HG03457 (cell line): ENCODE data around the gene MTUS2.

Source experiments
- ATAC-seq: cut with Tn5 transposase; IDR thresholded peaks from one replicate; pipeline ENCODE4 v1.9.1; 2021; ENCODE audit warnings: moderate number of reproducible peaks; ENCODE audit not compliant: unreplicated experiment

Gene MTUS2

GRCh38 chr13:28856287-28856686 is 36.1 kb downstream of the MTUS2 start:
- no peak for ATAC-seq

- no peak for ATAC-seq
Observed at GRCh38 chr13:28859069-28859468, 38.9 kb downstream of the MTUS2 start.

DNA sequence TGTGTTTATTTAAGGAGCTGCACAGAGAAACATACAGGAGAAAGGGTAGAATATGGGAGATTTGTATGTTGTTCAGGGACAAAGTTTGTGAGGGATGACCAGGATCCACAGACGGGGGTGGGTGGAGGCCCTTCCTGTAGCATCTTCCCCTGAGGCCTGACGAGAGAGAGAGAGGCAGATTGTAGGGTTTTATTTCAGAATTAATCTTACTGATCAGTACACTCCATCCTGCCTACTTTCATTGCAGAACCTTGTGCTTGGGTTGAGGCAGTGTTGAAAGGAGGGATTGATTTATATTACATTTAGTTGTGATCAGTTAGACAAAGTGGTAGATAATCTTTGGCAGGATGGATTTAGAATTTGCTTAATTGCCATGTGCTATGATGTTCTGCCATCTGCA is 39.6 kb downstream of the MTUS2 start:
- no peak for ATAC-seq

DNA sequence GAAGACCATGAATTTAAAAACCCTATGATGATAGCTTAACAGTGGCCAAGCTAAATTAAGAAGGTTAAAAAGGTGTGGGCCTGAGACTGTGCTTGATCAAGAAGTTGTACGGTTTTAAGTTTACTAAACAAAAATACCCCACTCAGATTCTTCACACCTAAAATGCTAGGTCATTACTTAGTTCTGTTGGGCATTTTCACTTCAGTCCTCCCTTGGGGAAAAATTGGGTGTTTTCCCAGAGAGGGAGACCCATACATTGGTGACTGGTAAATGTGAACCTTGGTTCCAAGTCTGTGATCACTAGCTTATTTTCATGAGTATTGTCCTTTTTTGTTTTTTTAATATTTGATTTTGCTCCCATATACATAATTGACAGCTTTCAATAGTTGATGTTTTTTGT is 44.4 kb downstream of the MTUS2 start:
- ATAC-seq, result no peak

DNA sequence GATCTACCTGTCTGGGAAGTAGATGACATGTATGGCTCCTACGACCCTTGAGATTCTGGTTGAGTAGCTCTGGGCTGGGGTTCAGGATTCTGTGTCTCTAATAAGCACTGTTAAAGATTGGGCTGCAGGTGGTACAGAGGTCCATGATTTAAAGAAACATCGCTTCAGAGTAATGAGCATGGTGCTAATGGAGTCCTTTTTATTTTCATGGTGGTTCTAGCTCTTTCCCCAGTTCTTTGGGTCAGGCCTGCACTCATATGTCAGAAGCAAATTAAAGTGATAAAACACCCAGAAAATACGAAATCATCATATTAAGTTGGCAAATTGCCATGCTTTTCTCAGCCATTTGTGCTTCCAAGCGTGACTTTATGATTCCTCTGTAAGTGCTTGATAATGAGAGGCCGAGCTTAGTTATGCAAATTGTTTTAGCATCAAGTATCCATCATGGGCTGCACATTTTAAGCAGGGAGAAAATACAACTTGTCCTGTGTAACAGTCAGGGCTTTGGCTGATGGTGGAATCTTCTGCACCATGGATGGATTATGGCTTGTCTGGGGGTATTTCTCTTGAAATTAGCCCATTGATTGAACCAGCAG is 45.1 kb downstream of the MTUS2 start:
- no peak for ATAC-seq

- no peak for ATAC-seq
Observed at GRCh38 chr13:28865951-28866350, 45.8 kb downstream of the MTUS2 start.

DNA sequence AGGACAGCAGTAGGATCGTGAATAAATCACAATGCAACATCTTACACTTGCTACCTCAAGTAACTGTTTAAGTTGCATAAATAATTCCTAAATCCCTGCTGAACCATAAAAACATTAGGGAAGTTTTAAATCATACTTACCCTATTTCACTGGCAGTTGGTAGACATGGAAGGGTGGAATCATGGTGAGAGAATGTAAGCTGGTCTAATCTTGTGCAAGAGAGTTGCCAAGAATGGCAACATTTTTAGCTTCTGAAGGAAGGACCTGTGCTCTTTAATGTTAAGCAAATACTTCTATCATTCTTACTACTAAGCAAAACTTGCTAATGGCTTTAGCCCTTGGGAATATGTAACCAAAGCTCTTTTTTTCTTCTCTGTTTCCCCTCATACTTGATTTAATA is 46.8 kb downstream of the MTUS2 start:
- ATAC-seq, result no peak

DNA sequence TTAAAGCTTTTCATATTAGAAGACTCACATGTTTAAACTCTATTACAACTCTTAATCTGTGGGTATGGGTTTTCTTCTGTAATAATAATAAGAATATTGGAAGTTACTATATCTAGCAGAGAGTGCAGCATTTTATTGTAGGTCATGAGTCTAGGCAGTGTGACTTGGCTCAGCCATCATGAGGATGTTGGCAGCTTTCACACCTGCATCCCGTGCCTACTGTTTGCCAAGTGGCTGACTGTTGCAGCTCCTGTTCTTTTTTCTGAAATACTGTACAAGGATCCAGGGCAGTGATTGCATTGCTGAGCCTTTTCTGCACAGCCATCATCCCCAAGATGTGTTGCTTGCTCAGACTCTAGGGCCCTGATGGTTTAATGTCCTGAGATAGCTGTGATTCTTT is 47.4 kb downstream of the MTUS2 start:
- ATAC-seq, result no peak

DNA sequence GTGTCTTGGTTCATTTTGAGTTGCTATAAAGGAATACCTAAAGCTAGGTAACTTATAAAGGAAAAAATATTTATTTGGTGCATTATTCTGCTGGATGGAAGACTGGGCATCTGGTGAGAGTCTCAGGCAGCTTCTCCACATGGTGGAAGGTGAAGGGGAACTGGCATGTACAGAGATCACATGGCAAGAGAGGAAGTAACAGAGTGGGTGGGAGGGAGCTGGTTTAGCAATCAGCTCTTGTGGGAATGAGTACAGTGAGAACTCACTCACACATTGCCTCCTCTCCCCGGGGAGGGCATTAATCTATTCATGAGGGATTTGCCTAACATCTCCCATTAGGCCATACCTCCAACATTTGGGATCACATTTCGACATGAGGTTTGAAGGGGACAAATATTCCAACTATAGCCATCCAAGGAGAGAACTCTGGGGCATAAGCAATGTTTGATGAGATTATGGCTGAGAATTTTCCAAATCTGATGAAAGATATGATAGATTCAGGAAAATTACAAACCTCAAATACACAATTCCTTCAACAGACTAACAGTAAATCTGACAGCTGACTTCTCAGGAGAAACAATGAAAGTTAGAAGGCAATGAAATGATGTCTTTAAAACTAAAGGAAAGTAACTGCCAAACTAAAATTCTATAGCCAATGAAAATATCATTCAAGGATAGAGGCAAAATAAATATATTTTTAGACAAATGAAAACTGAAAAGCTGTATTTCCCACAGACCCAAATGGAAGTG is 52.5 kb downstream of the MTUS2 start:
- no peak for ATAC-seq

DNA sequence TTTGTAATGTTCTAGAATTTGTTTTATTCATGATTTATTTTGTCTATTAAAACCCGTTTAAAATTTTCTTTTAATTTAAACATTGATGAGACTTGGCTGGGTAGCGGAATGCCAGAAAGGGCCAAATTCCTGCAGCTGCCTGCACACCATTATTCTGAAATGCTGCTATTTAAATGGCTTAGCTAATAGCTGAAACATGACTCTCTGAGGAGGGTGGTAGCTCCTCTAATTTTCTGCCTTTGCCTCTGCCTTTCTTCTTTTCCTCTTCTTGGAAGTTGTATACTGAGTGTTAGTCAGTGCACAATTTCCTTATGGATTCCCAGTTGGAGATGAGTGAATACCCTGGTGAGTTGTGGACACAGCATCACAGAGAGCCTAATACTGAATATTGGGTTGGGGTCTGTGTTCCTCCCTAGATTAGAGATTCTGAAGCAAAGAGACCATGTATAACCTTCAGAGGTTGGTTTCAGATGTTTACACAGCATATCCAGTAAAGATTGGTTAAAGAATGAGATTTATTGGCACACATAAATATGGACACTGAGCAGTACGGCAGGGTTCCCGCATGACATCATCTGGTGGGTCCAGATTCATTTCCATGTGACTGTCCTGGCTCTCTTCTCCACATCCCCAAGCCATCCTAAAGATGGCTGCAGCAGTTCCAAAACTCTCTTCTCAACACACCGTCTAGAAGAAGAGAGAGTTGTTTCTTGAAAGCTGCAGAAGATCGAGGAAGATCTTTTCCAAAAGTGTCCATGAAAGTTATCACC is 55.9 kb downstream of the MTUS2 start:
- ATAC-seq, result no peak

DNA sequence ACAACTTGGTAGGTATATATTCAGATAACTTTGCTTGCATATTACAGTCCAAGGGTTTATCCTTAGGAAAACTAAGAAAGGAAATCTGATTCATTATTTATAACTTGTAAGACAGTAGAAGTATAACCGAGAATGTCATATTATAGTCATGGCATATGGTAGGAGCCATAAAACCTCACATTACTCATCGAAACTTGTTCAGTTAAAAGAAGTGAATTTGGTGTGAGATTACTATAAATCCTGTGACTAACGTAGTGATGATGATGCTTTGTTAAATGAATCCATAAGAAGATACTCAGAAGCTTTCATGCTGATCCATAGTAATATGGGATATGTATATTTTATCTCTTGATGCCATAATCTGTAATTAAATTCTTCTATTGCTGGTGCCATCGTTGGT is 57.3 kb downstream of the MTUS2 start:
- ATAC-seq, result no peak

DNA sequence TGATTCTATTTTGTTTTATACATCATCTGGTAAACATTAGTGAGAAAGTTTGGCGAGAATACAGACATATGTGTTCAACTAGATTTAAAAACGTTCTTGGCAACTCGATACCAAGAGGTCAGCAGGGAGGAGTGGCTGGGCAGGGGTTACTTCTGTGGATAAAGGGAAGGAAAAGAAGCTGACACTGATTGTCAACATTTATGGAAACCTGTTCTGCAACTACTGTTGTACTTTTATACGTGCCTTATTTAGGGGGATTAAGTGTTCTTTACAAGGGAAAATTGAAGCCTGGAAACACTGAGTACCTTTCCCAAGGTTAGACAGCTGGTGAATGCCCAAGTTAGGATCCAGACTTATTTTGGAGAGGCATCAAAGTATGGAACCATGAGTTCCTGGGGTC is 65.0 kb downstream of the MTUS2 start:
- ATAC-seq, result no peak

- no peak for ATAC-seq
Observed at GRCh38 chr13:28889086-28889732, 69.1 kb downstream of the MTUS2 start.

GRCh38 chr13:28890712-28891111 is 70.6 kb downstream of the MTUS2 start:
- ATAC-seq, result no peak

GRCh38 chr13:28918030-28918429 is 97.9 kb downstream of the MTUS2 start:
- ATAC-seq, result no peak

- no peak for ATAC-seq
Observed at GRCh38 chr13:28922341-28922740, 102.2 kb downstream of the MTUS2 start.

GRCh38 chr13:28935104-28935503 is 115.0 kb downstream of the MTUS2 start:
- ATAC-seq, result no peak

- no peak for ATAC-seq
Observed at GRCh38 chr13:28942906-28943305, 122.8 kb downstream of the MTUS2 start.

DNA sequence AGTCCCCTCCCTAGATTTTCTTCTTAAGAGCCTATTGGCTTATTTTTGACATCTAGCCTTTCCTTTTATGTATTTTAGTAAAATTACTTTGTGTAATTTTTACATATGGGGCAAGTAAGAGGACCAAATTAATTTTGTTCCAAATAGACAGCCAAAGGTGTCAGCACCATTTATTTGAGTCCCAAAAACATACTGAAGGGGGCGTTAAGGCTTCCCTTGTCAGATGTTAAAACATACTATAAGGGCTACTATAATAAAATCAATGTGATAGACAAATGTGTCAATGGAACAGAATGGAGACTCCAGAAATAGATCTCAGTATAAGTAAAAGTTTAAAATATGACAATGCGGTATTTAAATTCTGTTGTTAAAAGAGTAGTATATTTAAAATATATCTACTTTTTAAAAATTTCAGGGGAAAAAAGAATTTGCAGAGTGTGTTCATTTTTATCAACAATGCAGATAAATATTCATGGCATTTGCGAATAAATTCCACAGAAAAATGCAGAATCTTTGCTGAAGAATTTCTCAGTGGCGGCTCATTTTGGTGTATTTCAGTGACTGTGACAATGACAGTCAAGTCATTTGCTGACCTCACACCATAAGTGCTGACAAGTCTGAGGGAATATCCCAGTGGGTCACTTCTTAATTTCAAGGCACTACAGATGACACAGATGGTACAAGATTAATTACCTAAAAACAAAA is 133.7 kb downstream of the MTUS2 start:
- ATAC-seq, result no peak

GRCh38 chr13:28954419-28954725 is 134.2 kb downstream of the MTUS2 start:
- no peak for ATAC-seq

DNA sequence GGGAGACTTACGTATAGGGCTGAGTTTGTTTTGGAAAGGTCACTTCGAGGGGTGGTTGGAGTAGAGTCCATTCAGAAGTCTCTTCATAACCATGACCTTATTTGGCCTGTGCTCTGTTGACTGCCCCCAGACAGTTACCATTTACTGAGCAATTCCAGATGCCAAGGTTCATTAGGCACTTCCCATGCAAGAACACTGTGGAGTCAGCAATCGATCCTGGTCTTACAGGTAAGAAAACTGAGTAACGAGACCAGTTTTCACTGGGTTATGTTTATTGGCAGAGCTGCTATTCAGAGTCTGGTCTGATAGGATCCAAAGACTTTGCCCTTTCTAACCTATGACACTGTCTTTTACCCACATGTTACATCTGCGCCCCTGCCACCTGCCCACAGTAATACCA is 134.7 kb downstream of the MTUS2 start:
- ATAC-seq, result no peak
